Measurements from ENCODE around the gene MRPL34.

- TF ChIP-seq CTCF (IDR thresholded peaks at IDR 0.05), result peak; percentile 94 to 96
- TF ChIP-seq EP300 (IDR thresholded peaks at IDR 0.05), result no peak
- no peak for TF ChIP-seq POLR2A (IDR thresholded peaks at IDR 0.05)
- no peak for TF ChIP-seq POLR2AphosphoS5 (IDR thresholded peaks at IDR 0.05)
Measured at GRCh38 chr19:17346109-17346671, 40.5 kb downstream of the MRPL34 start.
